Anterior cingulate cortex (tissue), 58 donors: Measurements from ENCODE around the gene GHR.

Experiments used
- DNase-seq, 58 donors: peaks; one replicate each; lab custom pipeline; 2025; lab: John Stamatoyannopoulos, UW

Gene GHR

GRCh38 chr5:42596817-42597216 is 173.6 kb downstream of the GHR start:
- no peak for DNase-seq

- DNase-seq: no peak
Measured at GRCh38 chr5:42597318-42597937, 174.2 kb downstream of the GHR start.

GRCh38 chr5:42598311-42598710 is 175.1 kb downstream of the GHR start:
- no peak for DNase-seq

GRCh38 chr5:42599106-42599505 is 175.9 kb downstream of the GHR start:
- no peak for DNase-seq

GRCh38 chr5:42600441-42600840 is 177.2 kb downstream of the GHR start:
- no peak for DNase-seq

GRCh38 chr5:42604171-42604711 is 181.0 kb downstream of the GHR start:
- DNase-seq: no peak

GRCh38 chr5:42605490-42605889 is 182.3 kb downstream of the GHR start:
- no peak for DNase-seq

GRCh38 chr5:42606464-42606869 is 183.2 kb downstream of the GHR start:
- DNase-seq: no peak

GRCh38 chr5:42611437-42611836 is 188.2 kb downstream of the GHR start:
- DNase-seq: no peak

- no peak for DNase-seq
Measured at GRCh38 chr5:42612750-42613366, 189.6 kb downstream of the GHR start.

GRCh38 chr5:42614509-42614908 is 191.3 kb downstream of the GHR start:
- no peak for DNase-seq

GRCh38 chr5:42620579-42621216 is 197.5 kb downstream of the GHR start:
- DNase-seq: no peak

GRCh38 chr5:42621242-42621641 is 198.0 kb downstream of the GHR start:
- no peak for DNase-seq

- no peak for DNase-seq
Measured at GRCh38 chr5:42621662-42622061, 198.4 kb downstream of the GHR start.

- no peak for DNase-seq
Measured at GRCh38 chr5:42624912-42625311, 201.7 kb downstream of the GHR start.

GRCh38 chr5:42626462-42626861 is 203.2 kb downstream of the GHR start:
- no peak for DNase-seq

GRCh38 chr5:42628821-42629220 is 205.6 kb downstream of the GHR start:
- no peak for DNase-seq

GRCh38 chr5:42629284-42629683 is 206.0 kb downstream of the GHR start:
- no peak for DNase-seq

- DNase-seq: no peak
Measured at GRCh38 chr5:42631241-42631640, 208.0 kb downstream of the GHR start.

GRCh38 chr5:42632354-42632900 is 209.2 kb downstream of the GHR start:
- DNase-seq: no peak

GRCh38 chr5:42634575-42634974 is 211.3 kb downstream of the GHR start:
- DNase-seq: no peak

- DNase-seq: no peak
Measured at GRCh38 chr5:42636425-42636824, 213.2 kb downstream of the GHR start.
